GM21576 (cell line): ENCODE measurements around the gene HEXIM2.
"Not testable (repeated sequence)": the region's sequence is repeated elsewhere in the genome, so short reads cannot be mapped to it uniquely, and the experiment has no call there.

Source experiments
- ATAC-seq: cut with Tn5 transposase; IDR thresholded peaks from one replicate; pipeline ENCODE4 v1.9.1; 2021; ENCODE audit warnings: mild to moderate bottlenecking, moderate library complexity; ENCODE audit not compliant: unreplicated experiment

HEXIM2 gene

GRCh38 chr17:45168991-45169752, 7.5 kb downstream of the HEXIM2 start:
- no peak for ATAC-seq

DNA sequence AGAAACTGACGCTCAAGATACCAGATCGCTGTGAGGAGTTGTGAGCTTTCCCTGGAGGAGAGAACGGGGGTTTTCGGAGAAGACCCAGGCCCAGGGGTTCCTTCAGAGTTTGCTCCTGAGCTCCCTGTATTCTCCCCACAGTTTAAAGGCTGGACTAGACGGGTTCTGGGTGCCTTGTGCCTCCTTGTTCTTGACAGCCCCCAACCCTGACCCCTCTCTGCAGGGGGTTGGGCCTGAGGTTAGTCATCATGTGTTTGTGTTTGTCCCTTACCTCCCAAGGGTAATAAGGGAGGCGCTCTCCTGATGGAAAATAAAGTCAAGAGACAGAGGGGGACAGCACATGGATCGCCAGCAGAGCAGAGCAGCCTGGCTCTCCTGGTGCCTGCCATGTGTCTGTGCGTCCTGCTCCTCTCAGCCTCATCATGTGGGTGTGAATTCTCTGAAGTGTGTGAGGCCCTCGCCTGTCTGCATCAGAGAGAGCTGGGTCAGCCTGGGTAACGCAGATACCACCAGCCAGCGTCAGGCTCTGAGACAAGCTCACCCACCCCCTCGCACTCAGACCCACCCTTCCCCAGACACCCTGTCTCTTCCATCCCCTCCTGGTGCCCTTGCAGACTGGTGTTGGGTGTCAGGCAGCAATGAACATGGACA, 8.7 kb downstream of the HEXIM2 start:
- ATAC-seq = no peak

- no peak for ATAC-seq
Observed at GRCh38 chr17:45170931-45171337, 9.3 kb downstream of the HEXIM2 start.

DNA sequence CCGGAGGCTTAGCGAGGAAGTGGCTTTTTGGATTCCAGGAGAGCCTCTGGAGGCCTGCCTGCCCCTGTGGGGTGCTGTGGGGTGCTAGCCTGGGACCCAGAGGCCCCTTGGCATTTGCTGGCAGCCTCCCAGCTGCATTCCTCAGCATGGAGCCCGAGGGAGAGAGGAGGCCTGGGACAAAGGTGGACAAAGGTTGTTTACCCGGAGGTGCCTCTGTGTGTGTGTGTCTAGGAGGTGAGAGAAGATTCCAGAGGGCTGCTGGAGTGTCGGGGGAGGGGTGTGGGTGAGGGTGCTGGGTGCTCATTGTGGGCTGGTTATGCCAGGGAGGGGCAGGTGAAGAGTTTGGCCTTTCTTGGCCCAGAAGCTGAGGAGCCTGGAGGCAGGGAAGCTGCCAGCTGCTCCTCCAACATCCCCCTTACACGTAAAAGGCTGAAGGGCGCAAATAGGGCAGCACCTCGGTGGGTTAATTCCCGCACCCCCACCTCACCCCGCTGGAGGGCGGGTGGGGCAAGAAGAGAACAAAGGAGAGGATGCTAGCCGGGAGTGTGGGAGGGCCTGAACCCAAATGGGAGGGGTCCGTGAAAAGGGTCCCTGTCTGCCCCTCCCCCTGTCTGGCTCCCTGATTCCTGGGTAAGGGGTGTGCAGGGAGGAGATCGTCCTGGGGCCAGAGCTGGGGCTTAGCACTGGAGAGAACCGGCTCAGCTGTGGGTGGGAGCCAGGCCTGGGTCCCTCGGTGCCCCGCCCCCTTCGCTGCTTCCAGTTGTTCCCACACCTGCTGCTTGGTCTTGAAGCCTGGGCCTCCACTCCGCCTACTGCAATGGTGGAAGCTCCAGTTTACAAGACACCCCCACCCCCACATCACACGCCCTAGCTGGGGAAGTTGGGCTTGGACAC, 9.9 kb downstream of the HEXIM2 start:
- ATAC-seq = no peak

- no peak for ATAC-seq
Observed at GRCh38 chr17:45172232-45172540, 10.5 kb downstream of the HEXIM2 start.

- no peak for ATAC-seq
Observed at GRCh38 chr17:45172541-45173286, 11.0 kb downstream of the HEXIM2 start.

DNA sequence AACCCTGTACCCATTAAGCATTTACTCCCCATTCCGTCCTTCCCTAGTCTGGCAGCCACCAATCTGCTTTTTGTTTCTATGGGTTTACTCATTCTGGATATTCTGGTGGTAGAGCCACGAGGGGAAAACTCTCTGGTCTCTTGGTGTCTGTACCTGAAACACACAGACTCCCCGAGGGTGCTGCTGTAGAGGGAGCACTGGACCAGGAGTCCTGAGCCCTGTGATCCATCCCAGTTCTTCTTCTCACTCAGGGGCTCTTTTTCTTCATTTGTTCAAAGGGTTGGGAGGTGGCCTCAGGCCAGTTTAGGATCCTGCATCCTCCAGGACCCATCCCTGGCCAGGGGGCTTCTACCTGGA, 14.1 kb downstream of the HEXIM2 start:
- ATAC-seq = no peak

DNA sequence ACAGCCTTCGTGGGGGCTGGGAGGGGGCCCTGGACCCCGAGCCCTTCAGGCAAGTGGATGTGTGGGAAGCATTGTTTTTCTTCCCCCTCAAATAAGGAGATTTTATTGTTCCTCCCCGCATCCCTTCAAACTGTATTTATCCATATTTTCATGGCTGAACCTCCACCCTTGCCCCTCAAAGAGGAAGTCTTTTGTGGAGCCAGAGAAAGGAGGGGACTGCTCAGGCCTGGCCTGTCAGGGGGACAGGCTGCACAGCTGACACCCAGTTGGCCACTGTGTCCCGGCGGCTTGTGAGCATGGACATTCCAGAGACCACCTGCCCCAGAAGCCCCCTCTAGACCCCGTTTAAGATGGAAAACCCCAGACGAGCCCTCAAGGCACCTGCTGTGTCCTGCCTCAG, 15.9 kb downstream of the HEXIM2 start:
- no peak for ATAC-seq

- ATAC-seq = no peak
Observed at GRCh38 chr17:45184144-45184543, 22.5 kb downstream of the HEXIM2 start.

GRCh38 chr17:45186801-45187354, 25.2 kb downstream of the HEXIM2 start:
- no peak for ATAC-seq

DNA sequence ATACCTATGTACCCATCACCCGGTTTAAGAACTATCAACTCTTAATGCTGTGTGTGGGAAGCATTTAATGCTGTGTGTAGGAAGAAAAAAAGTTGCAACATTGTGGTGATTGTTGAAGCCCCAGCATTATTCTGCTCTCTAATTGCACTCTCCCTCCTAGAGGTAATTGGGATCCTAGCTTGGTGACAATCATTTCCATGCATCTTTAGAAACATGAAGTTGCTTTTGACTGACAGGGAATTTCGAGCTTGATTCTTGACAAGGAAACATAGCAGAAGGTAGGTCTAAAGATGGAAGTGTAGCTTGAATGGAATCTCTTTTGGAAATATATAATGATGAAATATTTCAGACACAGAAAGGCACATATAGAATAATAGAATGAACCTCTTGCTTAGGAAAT, 27.3 kb downstream of the HEXIM2 start:
- ATAC-seq = no peak

DNA sequence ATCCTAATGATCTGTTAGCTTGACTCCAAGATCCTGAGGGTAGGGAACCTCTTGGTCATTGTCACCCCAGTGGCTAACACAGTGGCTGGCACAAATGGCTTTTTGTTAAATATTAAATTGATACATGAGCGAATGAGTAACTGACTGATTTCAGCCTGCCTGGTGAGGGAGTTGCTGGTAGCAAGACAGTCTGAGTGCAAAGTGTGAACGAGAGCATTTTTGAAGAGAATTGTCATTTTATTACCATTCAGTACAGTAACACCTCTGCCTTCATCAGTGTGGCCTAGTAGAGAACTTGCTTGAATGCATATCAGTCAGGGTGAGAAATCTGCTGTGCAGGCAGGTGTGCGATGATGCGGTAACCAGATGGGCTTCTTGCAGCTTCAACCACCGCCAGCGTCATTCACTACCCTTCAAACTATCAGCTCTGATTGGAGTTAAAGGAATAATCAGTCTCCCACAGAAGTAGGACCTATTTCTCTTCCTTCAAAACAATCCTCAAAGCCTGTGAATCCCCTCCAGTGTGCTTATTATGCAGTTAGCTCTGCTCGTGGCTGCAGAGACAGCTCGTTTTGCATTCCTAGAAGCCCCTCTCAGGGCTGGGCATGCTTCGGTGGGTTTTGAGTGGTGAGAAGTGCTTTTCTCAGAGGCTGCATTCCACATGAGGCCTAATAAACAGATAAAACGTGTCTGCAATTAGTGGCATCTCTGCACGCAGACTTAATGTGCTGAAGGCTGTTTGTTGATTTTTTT, 29.0 kb downstream of the HEXIM2 start:
- ATAC-seq = no peak

DNA sequence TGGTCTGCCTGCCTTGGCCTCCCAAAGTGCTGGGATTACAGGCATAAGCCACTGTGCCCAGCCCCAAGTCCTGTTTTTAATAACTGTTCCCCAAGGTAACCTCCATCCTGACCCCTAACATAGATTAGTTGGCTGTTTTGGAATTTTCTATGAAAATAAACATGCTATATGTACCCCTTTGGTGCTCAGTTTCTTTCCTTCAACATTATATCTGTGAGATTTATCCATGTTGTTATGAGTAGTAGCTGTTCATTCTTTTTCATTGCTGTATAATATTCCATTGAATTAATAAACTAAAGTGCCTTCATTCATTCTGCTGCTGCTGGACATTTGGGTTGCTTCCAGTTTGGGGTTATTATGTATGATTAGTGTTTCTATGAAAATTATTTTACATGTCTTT, 33.7 kb downstream of the HEXIM2 start:
- no peak for ATAC-seq

GRCh38 chr17:45197108-45197507, 35.4 kb downstream of the HEXIM2 start:
- no peak for ATAC-seq

- peak; percentile 63 for ATAC-seq
Observed at GRCh38 chr17:45197555-45198334, 36.1 kb downstream of the HEXIM2 start.

DNA sequence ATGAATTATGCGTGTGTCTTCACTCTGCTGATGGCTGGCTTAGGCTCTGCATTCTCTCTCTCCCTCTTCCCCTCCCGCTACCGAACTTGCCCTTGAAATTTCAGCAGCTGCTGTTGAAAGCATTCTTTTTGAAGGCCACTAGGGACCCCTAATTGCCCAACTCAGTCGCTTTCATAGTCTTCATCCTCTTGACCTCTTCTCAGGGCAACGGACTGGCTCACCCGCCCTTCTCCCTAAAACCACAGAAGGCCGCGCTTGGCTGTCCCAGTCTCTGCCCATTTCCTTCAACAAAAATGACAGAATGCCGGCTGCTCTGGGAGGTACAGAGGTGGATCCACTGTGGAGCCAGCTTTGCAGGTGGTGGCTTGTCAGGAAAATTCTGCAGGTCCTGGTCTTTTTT, 39.0 kb downstream of the HEXIM2 start:
- no peak for ATAC-seq

DNA sequence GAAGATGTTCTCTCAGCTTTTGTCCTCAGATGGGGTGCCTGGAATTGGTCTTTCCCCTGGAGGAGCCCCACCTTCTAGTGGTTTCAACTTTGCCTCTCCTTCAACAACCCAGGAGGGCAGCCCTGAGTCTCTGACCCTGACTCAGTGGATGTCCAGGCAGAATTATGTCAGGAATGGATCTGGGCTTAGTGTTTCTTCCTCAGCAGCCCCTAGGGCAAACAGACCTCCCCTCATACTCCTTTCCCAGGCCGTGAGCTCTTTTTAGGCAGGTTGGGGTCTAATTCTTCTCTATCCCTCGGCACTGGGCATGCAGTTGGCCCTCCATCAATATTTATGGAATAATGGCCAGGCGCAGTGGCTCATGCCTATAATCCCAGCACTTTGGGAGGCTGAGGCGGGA, 39.8 kb downstream of the HEXIM2 start:
- no peak for ATAC-seq

DNA sequence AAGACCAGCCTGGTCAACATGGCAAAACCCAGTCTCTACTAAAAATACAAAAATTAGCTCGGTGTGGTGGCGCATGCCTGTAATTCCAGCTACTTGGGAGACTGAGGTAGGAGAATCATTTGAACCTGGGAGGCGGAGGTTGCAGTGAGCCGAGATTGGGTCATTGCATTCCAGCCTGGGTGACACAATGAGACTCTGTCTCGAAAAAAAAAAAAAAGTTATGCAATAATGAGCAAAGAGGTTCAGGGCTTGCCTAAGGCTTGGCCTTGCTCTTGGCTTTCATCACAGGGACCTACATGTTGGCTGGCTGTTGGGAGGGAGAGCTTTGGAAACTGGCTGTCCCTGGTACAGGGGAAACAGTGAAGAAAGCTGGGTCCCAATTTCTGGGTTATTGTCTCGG, 40.2 kb downstream of the HEXIM2 start:
- not testable (repeated sequence) for ATAC-seq

DNA sequence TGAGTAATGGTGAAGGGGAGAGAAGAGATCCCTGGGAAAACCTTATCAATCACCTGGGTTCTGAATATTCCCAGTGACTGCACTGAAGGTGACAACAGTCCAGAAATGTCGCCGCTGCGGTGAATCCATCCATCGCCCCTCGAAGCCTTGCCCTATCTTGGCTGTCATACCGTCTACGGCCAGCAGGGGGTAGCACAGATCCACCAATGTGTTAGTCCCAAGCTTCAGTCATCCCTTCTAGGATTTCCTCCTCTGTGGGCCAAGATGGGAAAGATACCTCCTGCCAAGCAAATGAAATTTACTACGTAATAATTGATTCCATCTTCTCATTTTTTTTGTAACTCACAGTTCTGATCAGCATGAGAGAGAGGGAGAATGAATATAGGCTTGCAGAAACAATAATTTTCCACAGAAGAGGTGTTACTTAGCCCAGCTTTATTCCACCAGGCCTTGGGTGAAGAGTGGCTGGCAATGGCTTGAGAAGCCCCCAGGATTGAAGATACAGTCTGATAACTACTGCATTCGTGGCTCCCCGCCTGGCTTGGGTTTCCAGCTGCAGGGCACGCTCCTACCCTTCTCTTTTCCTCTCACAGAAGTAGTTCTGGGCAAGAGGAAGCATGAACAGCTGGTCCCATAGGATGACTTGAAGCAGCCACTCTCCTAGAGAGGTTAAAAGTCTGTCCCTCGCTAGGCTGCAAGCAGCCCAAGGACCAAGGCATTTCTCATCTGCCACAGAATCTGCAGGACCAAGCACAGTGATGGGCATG, 57.4 kb downstream of the HEXIM2 start:
- no peak for ATAC-seq
